Neural crest cell (in vitro differentiated cells): ENCODE data around the gene CACNA1A. TPM values are rescaled to one million over a fixed set of nuclear protein-coding genes. Genes with fewer than 3 reads are reported as not detected.
A peak's percentile ranks its signal among the peaks of the same experiment; 100 is the strongest.

Experiments
- DNase-seq: peaks from one replicate; pipeline ENCODE4 v3.0.0; 2021; ENCODE audit warnings: low read depth, mixed read lengths, low spot score
- H3K27ac Mint-ChIP-seq: one replicate; pipeline ENCODE4 v1.8.0; 2021; ENCODE audit warnings: mild to moderate bottlenecking, mixed read lengths; ENCODE audit not compliant: unreplicated experiment
- H3K27me3 Mint-ChIP-seq: 2 replicates; pipeline ENCODE4 v1.8.0; 2021; ENCODE audit warnings: low read depth, mild to moderate bottlenecking, mixed read lengths
- H3K36me3 Mint-ChIP-seq: 2 replicates; pipeline ENCODE4 v1.8.0; 2021; ENCODE audit warnings: low read depth, mild to moderate bottlenecking, mixed read lengths
- H3K4me1 Mint-ChIP-seq: 2 replicates; pipeline ENCODE4 v1.8.0; 2021; ENCODE audit warnings: mixed read lengths
- H3K4me3 Mint-ChIP-seq: one replicate; pipeline ENCODE4 v1.8.0; 2021; ENCODE audit warnings: mild to moderate bottlenecking, mixed read lengths
- H3K9me3 Mint-ChIP-seq: 2 replicates; pipeline ENCODE4 v1.8.0; 2021; ENCODE audit warnings: mixed read lengths
- total RNA-seq: library from RNA; stranded (reverse); gene quantifications from 2 replicates; pipeline ENCODE4 v1.2.1, GENCODE V29; 2021
- TF ChIP-seq, protein P1 (sequence below): fragments of 200-600 bp; sonication (generic); conservative IDR thresholded peaks from 2 replicates; pipeline ENCODE4 v1.5.0; 2021; ENCODE audit warnings: antibody characterized with exemption, mild to moderate bottlenecking

CACNA1A gene
- total RNA-seq, 1 donor from 2014 or later = 2.8 TPM

- H3K9me3 Mint-ChIP-seq = no peaks in the 10 kb centered on the region
- TF ChIP-seq, protein P1, sequence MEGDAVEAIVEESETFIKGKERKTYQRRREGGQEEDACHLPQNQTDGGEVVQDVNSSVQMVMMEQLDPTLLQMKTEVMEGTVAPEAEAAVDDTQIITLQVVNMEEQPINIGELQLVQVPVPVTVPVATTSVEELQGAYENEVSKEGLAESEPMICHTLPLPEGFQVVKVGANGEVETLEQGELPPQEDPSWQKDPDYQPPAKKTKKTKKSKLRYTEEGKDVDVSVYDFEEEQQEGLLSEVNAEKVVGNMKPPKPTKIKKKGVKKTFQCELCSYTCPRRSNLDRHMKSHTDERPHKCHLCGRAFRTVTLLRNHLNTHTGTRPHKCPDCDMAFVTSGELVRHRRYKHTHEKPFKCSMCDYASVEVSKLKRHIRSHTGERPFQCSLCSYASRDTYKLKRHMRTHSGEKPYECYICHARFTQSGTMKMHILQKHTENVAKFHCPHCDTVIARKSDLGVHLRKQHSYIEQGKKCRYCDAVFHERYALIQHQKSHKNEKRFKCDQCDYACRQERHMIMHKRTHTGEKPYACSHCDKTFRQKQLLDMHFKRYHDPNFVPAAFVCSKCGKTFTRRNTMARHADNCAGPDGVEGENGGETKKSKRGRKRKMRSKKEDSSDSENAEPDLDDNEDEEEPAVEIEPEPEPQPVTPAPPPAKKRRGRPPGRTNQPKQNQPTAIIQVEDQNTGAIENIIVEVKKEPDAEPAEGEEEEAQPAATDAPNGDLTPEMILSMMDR = no peak
- peak overlapping the region; percentile 94 for H3K27ac Mint-ChIP-seq
- H3K36me3 Mint-ChIP-seq = no peaks in the 10 kb centered on the region
- no peaks in the 10 kb centered on the region for H3K27me3 Mint-ChIP-seq
- H3K4me1 Mint-ChIP-seq = peaks cover 49% of the 10 kb centered on the region
- H3K4me3 Mint-ChIP-seq = peak overlapping the region; percentile 85
- DNase-seq = peak; percentile 64
Measured at GRCh38 chr19:13163609-13164342, 342.5 kb downstream of the CACNA1A start.

DNA sequence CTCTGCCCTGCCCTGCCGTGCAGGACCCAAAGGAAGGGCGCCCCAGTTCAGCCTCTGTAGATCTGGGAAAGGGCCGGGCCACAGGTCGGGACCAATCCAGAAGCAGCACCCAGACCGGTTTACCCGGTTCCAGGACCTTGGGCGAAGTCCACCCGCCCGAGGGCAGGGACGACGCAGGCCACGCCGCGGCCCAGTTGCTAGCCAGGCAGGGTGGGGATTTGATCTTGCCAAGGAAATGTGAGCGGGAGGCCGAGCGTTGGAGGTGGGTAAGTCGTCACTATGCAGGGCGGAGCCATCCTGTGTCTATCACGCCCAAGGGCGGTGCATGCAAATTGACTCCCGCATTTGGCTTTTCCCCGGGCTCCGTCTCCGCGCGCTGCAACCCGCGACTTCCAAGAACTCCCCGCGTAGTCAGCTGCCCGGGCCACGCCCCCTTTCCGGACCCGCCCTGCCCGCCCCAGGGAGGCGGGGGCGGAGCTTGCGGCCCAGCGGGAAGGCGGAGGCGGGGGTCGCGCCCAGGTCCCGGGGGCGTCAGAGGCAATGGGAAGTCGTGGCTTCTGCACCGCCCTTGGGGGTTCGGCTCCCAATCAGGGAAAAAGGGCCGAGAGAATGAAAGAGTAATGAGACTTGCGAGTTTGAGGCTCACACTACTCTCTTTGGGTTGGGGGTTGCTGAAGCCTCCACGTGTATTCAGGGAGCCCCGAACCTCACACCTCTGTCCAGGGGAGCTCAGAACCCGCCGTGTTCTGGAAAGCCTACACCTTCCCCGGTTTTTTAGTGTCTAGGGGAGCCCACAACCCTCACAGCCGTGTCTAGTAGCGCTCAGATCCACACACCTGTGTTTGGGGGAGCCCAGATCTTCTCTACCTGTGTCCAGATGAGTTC is 343.3 kb downstream of the CACNA1A start:
- Mint-ChIP-seq H3K4me1 (peaks cover 48% of the 10 kb centered on the region), H3K27ac (peak overlapping the region; percentile 94), H3K27me3 (no peaks in the 10 kb centered on the region), H3K9me3 (no peaks in the 10 kb centered on the region), H3K4me3 (peak overlapping the region; percentile 85), H3K36me3 (no peaks in the 10 kb centered on the region)
- TF ChIP-seq, protein P1 = no peak
- peak; percentile 84 for DNase-seq

DNA sequence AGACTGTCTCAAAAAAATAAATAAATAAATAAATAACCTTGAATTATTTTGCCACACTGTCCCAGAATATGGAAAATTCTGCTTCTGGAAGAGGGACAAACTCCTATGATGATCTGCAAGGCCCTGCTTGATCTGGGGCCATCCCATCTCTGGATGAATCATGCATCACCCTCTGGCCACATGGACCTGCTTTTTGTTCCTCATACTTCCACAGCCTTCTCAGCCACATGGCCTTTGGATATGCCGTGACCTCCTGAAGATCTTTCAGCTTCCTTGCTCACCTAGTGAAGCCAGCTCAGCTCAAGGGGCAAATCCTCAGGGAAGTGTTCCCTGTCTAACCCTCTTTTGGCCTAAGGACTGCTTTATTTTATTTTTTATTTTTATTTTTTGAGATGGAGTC is 345.7 kb downstream of the CACNA1A start:
- Mint-ChIP-seq H3K4me3 (peak overlapping the region; percentile 73), H3K27ac (no peak overlapping the region), H3K9me3 (no peaks in the 10 kb centered on the region), H3K4me1 (peaks cover 50% of the 10 kb centered on the region), H3K27me3 (no peaks in the 10 kb centered on the region), H3K36me3 (no peaks in the 10 kb centered on the region)
- DNase-seq = no peak
- TF ChIP-seq, protein P1 = no peak

- Mint-ChIP-seq H3K4me1 (peaks cover 49% of the 10 kb centered on the region), H3K36me3 (no peaks in the 10 kb centered on the region), H3K4me3 (peak overlapping the region; percentile 34), H3K9me3 (no peaks in the 10 kb centered on the region), H3K27ac (no peak overlapping the region), H3K27me3 (peaks cover 6% of the 10 kb centered on the region)
- no peak for DNase-seq
- TF ChIP-seq, protein P1 = no peak
Measured at GRCh38 chr19:13159713-13160112, 346.6 kb downstream of the CACNA1A start.
